OCI-LY7 (cell line): Measurements from ENCODE around the gene FHL3.

Source experiments
- EZH2phosphoT487 ChIP-seq: fragments of 200-600 bp; sonication (generic); IDR thresholded peaks from 2 replicates; pipeline ENCODE4 v1.6.1; 2018; ENCODE audit warnings: low read depth, borderline replicate concordance, mild to moderate bottlenecking, mixed run types, antibody characterized with exemption, low read length, moderate library complexity, mixed read lengths
- TF ChIP-seq, protein P1 (sequence below): fragments of 200-600 bp; sonication (generic); conservative IDR thresholded peaks from 2 replicates; pipeline ENCODE4 v1.5.1; 2014; ENCODE audit warnings: mild to moderate bottlenecking, antibody characterized with exemption, low read length, moderate library complexity, mixed read lengths

DNA sequence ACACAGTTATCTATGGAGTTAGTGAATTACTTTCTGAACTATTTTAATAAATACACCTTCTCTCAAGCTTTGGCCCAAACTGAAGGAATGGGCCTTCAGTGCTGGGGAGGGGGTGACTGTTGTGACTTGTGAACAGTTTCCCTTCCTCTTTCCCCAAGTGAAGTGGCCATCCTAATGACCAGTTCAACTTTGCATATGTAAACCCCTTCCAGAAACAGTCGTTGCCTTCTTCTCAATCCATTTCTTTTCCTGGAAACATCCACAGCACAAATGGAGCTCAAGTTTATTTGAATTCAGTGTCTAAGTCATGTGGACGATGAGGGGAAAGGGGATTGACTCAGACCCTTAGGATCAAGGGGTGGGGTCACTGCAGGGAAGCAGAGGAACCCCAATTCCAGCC lies 57.1 kb downstream of the FHL3 start:
- TF ChIP-seq, protein P1, sequence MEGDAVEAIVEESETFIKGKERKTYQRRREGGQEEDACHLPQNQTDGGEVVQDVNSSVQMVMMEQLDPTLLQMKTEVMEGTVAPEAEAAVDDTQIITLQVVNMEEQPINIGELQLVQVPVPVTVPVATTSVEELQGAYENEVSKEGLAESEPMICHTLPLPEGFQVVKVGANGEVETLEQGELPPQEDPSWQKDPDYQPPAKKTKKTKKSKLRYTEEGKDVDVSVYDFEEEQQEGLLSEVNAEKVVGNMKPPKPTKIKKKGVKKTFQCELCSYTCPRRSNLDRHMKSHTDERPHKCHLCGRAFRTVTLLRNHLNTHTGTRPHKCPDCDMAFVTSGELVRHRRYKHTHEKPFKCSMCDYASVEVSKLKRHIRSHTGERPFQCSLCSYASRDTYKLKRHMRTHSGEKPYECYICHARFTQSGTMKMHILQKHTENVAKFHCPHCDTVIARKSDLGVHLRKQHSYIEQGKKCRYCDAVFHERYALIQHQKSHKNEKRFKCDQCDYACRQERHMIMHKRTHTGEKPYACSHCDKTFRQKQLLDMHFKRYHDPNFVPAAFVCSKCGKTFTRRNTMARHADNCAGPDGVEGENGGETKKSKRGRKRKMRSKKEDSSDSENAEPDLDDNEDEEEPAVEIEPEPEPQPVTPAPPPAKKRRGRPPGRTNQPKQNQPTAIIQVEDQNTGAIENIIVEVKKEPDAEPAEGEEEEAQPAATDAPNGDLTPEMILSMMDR: no peak
- TF ChIP-seq EZH2phosphoT487: no peak
